ENCODE data around the gene LAT.

LAT gene

DNA sequence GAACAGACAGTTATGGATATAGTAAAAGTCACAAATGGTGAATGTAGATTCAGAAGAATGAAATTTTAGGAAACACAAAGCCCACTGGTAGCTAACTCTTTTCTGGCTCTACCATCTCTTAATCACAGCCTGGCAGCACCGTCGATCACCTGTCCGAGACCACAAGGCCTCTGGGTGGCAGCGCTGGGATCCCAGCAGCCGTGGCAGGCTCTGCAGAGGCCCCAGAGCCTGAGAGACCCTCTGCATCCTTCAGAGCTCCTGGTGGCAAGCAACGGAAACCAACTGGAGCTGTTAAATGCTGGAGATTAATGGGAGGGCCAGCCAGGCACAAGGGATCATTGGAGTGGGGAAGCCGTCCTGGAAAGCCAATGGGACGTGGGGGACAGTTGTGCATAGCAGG, 26.3 kb downstream of the LAT start:
- no peak for DNase-seq

DNA sequence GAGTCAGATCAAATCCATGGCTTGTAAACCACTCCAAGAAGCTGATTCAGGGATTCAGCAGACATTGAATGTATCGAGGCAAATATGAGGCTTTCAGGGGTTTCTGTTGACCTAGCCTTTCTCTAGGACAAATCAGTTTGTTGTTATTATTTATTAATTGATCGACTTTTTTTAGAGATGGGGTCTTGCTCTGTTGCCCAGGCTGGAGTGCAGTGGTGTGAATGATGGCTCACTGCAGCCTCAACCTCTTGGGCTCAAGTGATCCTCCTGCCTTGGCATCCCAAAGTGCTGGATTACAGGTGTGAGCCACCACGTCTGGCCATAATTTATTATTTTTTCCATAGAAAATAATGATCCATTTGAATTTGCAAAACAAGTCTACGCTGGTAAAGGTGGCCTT, 27.0 kb downstream of the LAT start:
- no peak for DNase-seq

DNA sequence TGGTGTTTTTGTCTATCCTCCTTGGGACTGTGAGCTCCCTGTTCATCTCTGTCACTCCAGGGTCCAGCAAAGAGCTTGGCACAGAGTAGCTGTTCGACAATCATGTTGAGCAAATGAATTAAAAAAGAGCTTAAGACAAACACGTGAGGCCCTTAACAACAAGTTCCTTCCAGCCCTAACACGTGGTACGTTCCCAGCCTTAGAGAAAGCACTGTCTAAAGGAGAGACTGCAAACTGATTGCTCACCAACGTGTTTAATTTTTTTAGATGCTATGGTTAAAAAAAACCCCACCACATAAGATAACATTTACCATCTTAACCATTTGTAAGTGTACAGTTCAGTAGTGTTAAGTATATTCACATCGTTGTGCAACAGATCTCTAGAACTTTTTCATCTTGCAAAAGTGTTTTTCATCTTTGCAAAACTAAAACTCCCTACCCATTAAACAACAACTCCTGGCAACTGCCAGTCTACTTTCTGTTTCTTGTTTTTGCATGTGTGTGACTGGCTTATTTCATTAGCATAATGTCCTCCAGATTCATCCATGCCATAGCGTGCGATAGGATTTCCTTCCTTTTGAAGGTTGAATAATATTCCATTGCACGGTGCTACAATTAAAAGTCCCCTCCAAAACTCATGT, 28.2 kb downstream of the LAT start:
- DNase-seq: peak; percentile 21

DNA sequence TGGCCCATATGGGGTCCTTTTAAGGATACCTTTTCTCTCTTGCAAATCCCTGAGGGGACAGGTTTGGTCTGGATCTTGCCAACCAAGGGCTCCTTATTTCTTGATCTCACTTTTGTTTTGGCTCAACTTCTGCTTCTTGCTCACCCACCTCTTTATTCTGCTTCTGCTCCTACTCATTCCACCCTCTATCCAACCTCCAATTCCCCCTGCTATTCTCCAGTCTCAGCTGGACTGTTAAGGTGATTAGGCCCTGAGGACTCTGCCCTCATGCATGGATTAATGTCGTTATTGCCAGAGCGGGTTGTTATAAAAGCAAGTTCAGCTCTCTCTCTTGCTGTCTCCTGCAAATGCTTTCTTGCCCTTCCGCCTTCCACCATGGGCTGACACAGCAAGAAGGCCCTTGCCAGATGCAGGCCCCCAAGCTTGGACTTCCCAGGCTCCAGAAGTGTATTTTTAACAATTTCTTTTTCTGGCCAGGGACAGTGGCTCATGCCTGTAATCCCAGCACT, 29.8 kb downstream of the LAT start:
- DNase-seq: no peak

DNA sequence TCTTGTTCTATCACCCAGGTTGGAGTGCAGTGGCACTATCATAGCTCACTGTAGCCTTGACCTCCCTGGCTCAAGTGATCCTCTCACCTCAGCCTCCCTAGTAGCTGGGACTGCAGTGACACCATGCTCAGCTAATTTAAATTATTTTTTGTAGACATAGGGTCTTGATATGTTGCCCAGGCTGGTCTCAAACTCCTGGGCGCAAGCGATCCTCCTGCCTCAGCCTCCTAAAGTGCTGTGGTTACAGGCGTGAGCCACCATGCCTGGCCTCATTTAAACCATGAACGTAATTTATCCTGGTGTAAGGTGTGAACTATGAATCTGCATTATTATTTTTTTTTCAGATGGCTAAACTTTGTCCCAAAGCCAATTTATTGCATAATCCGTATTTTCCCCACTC, 37.3 kb downstream of the LAT start:
- no peak for DNase-seq

DNA sequence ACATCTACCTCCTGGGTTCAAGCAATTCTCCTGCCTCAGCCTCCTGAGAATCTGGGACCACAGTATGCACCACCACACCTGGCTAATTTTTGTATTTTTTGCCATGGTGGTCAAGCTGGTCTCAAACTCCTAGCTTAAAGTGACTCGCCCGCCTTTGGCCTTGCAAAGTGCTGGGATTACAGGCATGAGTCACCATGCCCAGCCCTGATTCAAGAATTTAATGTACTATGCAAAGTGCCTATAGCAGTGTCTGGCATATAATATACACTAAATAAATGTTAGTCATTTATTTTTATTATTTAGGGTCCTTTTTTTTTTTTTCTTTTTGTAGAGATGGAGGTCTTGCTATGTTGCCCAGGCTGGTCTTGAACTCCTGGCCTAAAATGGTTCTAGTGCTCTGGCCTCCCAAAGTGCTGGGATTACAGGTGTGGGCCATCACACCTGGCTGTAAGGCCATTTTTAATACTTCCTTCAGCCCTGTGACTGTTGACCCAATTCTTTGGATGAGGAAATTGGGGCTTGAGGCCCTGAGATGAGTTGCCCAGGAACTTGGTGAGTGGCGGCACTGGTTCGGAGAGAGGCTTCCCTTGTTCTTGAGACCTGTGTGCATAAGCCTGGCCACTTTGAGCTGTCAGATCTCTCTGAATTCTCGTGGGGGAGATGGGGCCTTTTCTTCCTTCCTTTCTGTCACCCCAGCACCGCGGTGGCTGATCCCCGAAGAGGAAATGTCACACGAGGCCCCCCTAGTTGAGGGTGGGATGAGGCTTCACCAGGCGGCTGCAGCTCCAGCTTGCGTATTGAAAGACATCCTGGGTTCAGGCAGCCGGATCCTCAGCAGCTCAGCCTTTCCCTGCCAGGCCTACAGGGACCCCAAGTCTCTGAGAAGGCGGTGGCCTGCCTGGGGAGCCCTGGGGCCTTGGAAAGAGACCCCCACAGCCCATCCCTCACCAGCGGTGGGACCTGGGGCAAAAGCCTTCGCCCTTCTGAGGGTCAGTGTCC, 38.7 kb downstream of the LAT start:
- DNase-seq: no peak

DNA sequence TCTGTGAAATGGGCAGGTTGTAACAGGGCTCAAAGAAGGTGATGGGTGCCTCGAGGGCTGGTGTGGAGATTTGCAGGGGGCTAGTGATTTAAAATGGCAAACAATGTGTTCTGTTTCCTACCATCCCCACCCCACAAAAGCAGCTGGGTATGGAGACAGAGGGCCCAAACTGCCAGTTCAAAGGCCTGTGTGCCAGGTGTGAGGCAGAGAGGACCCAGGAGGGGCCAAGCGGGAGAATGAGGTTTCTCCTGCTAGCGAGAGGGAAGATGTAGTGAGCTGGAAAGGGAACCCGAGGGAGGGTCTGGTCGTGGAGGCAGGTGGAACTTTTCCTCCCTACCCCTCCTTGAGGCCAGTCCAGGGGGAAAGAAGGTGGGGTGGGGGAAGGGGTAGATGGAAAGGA, 39.4 kb downstream of the LAT start:
- DNase-seq: no peak

DNA sequence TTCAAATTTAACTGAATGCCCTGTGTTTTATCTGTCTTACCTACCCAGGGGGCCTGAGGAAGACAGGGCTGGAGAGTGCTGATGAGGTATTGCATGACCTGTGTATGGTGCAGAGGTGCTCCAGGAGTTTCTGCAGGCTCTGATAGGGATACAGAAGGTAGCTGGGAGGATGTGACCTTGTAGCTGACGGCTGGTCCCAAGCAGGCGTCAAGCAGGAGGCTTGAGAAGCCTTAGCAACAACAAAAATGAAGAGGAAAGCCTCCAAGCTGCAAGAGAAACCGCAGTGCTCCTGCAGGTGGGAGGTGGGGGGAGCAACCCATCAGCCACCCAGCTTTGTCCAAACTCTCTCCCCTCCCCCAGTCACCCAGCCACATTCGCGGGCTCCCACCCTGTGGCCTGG, 40.4 kb downstream of the LAT start:
- no peak for DNase-seq

DNA sequence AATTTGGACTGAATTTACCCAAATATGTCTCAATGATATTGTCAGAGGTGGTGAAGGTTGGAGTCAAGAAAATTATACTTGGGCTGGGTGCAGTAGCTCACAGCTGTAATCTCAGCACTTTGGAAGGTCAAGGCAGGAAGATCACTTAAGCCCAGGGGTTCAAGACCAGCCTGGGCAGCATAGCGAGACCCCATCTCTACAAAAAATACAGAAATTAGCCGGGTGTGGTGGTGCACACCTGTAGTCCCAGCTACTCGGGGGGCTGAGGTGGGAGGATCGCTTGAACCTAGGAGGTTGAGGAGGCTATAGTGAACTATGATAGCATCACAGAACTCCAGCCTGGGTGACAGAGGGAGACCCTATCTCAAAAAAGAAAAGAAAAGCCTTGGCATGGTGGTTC, 40.9 kb downstream of the LAT start:
- no peak for DNase-seq

DNA sequence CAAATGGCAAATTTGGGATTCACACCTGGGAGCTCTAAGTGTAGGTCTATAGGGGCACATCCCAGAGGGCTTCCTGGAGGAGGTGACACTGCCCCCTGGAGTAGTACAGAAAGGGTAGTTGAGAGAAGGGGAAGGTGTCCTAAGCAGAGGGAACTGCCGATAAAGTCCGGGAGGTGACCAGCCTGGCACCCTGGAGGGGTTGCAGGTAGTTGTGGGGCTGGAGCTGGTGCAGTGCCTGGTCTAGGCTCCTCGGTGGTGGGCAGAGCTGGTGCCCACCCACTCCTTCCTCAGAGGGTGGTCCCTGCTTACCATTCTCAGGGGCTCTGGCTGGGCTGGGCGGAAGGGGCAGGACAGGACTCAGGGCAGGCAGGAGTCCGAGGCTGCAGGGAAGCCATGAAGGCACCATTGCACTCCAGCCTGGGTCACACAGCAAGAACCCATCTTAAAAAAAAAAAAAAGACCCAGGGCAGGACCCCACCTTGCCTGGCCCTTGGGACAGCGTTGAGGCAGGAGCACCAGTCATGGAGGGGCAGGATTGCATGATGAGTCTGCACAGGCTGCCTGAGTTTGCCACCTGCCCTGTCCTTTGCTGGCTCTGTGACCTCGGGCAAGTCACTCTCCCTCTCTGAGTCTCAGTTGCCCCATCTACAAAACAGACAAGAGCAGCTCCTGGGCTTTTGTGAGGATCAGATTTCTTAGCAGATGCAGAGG, 43.8 kb downstream of the LAT start:
- no peak for DNase-seq

DNA sequence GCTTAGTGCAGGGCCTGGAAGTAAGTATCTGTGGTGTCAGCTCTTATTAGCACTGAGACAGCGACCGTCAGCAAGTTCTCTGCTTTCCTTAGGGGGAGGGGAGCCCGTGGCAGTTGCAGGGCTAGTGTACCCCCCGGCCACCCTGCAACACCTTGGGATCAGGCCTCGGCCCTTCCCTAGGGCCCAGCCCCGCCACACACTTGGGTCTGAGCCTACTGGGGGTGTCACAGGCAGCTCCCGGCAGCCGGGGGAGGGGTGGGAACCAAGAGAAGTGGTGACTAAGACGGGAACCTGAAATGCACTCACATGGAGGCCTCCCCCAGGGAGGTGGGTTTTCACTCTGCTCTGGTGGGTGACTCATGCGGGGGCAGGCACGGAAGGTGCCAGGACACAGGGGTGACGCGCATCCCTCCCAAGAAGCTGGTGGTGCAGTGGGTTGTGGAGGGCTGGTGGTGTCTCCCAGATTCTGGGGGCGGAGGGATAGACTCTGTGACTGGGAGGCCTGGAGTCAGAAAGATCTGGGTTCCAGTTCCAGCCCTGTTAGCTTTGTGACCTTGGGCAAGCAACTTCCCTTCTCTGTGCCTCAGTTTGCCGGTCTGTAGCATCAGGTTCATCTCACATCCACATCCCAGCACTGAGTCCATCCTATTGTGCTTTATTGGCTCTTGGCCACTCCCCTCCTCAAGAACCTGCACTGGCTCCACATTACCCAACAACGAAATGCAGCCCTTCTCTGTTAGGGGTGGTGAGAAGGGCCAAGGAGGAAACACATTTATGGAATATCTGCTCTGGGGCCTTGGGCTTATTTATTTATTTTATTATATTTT, 44.5 kb downstream of the LAT start:
- peak; percentile 16 for DNase-seq

DNA sequence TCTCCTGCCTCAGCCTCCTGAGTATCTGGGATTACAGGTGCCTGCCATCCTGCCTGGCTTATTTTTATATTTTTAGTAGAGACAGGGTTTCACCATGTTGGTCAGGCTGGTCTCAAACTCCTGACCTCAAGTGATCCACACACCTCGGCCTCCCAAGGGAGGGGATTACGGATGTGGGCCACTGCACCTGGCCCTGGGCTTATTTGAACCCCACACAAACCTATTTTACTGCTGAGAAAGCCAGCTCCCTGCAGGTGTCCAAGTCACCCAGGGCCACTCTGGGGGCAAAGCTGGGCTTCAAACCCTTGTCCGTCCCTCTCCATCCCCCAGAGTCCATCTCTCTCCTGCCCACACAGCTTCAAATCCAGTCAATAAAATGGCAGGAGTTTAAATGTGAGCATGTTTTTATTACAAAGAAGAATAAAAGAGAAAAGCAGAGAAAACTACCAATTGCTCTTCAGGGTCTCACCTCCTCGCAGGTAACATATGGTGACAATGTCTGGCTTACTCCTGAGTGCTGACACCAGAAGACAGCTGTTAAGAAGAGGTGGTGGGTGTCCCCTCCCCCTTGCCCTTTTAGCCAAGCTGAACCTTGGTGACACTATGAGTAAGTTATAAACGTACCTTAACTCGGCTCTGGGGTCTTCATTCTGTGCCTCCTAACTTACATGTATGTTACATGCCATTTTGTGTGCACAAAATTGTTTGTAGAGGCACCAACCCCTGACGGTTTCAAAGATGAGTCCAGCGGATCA, 45.4 kb downstream of the LAT start:
- DNase-seq: no peak
